Measurements from ENCODE around the gene ADAM11.
"Not testable (repeated sequence)": the region's sequence is repeated elsewhere in the genome, so short reads cannot be mapped to it uniquely, and the experiment has no call there.

Gene ADAM11

DNA sequence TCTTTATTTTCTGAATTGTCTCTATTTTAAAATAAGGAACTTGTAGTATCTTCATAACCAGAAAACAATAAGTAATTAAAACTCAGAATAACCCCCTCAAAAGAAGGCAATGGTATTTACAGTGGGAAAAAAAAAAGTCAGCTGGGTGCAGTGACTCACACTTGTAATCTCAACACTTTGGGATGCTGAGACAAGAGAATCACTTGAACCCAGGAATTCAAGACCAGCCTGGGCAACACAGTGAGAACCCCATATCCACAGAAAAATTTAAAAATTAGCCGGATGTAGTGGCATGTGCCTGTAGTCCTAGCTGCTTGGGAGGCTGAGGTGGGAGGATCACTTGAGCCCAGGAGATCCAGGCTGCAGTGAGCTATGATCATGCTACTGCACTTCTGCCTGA is 33.5 kb downstream of the ADAM11 start:
- H3K4me3 ChIP-seq (ENCODE audit: low read depth, low read length) = no peak overlapping the region
- no peak for DNase-seq (ENCODE audit: low read depth)

DNA sequence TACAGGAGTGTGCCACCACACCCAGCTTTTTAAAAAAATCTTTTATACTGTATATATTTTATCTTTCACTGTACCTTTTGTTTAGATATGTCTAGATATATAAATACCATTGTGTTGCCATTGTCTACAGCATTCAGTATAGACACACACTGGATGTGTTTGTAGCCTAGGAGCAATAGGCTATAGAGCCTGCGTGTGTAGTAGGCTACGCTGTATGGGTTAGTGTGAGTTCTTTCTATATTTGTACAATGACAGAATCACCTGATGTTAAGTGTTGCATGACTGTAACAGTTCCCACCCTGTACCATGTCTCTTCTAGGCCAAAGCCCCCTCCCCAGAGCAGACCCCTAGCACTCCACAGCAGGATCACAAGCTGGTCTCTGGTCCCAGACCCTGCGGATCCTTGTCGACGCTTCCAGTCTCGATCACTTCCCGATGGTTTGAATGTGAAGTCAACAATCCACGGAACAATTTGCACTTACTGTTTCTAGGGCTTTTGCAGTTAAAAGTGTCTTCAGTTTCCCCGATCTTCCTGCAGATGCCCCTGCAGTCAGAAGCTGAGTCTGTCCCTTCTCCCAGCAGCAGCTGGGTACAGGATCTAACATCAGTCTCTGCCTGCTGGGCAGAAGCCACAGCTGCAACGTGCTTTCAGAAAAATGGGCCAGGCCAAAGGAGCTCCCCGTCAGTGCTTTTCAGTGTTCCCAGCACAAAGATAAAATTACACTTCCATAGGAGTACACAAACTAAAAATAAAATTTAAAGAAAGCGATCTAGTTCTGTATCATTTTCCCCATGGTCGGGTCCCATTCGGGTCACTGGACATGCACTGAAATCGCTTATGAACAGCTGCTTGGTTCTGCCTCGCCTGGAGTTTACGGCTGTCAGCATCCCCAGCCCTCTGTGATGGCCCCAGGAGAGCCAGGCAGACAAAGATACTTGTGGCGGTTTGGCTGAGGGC is 35.4 kb downstream of the ADAM11 start:
- no peak overlapping the region for H3K4me3 ChIP-seq (ENCODE audit: low read depth, low read length)
- no peak for DNase-seq (ENCODE audit: low read depth)

DNA sequence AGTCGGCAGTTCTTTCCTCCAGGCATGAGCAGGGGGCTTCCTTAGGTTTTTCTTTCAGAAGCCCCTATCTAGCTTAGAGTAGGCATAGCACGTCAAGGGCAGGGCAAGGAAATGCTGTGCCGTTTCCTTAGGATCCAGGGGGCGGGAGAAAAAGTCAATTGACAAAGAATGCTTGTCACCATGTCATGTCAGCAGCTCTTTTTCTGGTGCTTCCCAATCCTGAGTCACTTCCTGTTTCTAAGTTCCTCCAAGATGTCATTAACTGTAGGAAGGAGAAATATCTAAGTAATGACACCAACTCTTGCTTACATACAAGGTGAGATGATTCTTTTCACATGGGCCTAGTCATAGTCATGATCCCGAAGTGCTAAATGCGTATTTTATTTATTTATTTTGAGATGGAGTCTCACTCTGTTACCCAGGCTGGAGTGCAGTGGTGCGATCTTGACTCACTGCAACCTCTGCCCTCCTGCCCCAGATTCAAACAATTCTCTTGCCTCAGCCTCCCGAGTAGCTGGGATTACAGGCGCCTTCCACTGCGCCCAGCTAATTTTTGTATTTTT is 36.1 kb downstream of the ADAM11 start:
- DNase-seq (ENCODE audit: low read depth) = peak; percentile 49
- no peak overlapping the region for H3K4me3 ChIP-seq (ENCODE audit: low read depth, low read length)

DNA sequence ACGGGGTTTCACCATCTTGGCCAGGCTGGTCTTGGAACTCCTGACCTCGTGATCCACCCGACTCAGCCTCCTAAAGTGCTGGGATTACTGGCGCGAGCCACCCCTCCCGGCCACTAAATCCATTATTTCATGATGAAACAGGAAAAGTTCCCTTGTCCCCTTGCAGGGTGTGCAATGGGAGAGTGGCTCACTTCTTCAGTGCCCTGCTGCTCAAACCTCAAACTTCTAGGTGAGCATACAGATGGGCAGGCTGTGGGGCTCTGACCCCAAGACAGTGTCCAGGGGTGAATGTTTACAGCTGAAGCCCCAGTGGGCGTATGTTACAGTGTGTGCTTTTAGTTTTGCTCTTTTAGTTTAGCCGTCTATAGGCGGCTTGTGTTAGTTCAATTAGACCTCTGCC is 36.6 kb downstream of the ADAM11 start:
- no peak for DNase-seq (ENCODE audit: low read depth)
- H3K4me3 ChIP-seq (ENCODE audit: low read depth, low read length) = no peak overlapping the region

DNA sequence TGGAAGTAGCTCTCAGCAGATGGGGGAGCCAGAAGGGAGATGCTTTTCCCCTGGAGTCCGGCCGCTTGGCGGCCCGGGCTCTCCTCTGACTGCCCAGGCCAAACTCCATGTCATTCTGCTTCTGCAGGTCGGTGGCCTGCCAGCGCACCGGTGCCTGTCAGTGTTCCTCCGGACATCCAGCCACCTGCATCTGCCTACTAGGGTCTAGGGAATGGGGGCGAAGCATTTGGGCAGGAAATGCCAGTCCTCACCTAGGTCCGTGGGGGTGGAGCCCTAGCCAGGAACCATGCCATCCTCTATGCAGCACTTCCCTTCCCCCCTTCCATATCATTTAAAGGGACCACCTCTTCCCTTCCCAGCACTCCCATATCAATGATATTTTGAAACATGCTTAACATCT is 37.1 kb downstream of the ADAM11 start:
- H3K4me3 ChIP-seq (ENCODE audit: low read depth, low read length) = no peak overlapping the region
- no peak for DNase-seq (ENCODE audit: low read depth)

DNA sequence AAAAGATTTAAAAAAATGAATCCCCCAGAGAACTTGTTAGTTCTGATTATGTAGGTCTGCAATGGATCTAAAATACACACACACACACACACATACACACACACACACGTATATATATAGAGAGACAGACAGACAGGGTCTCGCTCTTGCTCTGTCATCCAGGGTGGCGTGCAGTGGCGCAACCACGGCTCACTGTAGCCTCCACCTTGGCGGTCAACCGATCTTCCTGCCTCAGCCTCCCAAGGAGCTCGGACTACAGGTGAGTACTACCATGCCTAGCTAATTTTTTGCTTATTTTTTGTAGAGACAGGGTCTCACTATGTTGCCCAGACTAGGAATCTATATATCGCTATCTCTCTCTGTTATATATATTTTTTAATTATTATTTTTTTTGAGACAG is 37.9 kb downstream of the ADAM11 start:
- no peak for DNase-seq (ENCODE audit: low read depth)
- H3K4me3 ChIP-seq (ENCODE audit: low read depth, low read length) = no peak overlapping the region

DNA sequence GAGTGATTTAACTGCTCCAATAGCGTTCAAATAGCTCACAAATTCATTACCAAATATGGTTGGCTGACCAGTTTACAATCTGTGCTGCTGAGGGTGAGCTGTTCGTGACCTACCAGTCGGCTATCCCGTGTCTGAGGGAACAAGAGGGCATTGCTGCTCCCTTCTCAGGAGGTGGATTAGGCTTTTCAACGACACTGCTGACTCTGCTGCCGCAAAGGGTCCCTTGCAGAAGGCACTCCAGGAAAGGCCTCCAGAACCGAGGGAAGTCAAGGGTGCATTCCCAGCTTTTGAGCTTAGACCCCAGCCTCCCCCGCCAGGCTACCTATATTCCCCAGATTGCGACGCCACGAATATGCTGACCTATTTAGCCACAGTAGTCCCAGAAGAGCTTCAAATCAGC is 39.0 kb downstream of the ADAM11 start:
- H3K4me3 ChIP-seq (ENCODE audit: low read depth, low read length) = no peak overlapping the region
- no peak for DNase-seq (ENCODE audit: low read depth)

DNA sequence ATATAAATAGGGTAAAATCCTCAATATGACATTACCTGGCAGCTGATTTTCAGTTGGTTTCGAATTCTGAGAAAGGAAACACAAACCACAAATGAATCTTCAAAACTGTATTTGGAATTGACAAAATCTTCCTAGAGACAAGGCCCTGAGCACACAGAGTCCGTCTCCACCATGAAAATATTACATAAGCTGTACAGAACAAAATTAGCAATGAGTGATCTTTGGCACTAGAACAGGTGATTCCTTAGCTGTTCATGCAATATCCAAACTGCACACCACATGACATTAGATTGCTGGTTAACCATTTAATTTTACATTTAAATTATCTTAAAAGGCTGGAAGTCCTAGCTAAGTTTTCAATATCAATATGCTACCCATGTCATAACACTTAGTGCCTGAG is 39.6 kb downstream of the ADAM11 start:
- H3K4me3 ChIP-seq (ENCODE audit: low read depth, low read length) = no peak overlapping the region
- no peak for DNase-seq (ENCODE audit: low read depth)

DNA sequence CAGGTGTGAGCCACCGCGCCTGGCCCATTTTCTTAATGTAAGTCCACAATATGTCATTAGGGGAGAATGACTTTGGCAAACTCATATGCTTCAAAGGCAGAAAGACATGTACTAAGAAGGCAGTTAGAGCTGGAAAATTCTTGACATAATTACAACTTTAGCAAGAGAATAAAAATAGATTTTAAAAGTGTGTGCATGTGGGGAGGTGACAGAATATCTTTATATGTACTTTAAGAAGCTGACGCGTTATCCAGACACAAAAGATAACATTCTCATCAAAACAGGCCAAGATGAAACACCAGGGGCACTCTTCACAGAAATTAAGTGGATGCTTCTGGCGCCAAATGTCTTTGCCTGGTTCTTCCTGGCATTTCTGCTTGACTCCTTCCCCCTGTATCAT is 43.1 kb downstream of the ADAM11 start:
- no peak for DNase-seq (ENCODE audit: low read depth)
- H3K4me3 ChIP-seq (ENCODE audit: low read depth, low read length) = no peak overlapping the region

DNA sequence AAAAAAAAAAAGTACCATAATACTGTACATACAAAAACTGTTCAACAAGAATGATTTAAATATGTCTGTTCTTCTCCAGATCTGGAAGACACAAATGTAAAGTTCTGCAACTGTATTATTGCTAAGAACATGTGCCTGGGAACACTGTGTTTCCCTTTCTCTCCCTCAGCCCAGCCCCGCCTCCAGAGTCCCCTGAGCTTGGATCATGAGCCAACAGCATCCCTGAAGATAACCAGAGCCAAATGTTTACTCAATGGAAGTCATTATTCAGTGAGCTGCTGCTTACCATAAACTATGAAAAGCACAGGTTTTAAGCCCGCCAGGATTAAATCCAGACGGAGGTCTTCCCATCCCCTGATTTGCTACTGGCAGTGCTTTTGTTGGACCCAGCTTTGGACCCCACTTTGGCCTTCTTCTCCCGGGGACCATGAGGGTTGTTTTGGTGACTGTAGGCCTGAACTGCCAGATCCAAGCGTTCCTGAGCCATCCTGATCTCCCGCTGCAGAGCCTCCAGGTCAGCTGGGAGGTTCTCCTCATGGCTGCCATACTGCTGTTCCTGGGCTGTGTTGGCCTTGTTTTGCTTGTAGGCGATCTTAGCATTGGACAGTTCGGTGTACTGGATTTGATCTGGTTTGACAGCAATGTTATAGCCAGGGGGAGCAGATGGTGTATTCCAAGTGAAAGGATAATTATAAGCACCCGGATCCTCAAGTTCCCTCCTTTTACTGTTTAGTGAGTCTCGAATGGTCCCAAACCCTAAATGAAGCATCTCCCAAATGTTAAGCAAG is 45.7 kb downstream of the ADAM11 start:
- no peak overlapping the region for H3K4me3 ChIP-seq (ENCODE audit: low read depth, low read length)
- DNase-seq (ENCODE audit: low read depth) = peak; percentile 39

DNA sequence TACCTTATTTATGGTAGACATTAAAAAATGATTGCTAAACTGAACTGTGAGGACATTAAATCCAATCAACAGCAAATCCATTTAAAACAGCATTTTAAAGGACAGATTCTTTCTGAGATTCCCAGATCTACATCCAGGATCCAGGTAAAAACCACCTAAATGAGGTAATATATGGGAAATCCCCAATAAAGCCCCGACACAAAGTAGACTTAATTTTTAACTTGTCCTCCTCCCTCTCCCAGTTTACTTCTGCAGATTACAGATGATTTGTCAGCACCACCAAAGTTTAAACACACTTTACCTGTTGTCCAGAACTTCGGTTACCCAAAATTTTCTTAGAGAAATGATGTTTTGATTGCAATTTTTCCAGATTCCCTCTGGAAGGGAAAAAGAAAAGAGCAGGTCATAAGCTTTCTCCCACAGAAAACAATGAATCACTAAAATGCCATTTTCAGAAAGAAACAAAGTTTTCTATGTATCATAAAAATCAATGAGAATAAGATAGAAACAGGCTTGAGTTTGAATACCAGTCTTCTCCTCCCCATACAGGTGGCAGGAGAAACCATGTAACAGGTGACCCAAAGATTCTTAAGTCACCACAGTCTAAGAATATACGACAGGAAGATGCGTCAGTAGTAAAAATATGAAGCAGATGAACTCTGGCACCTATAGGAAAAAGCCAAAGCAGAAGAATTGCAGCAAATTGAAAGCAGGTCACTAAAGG is 48.5 kb downstream of the ADAM11 start:
- H3K4me3 ChIP-seq (ENCODE audit: low read depth, low read length) = no peak overlapping the region
- DNase-seq (ENCODE audit: low read depth) = no peak

DNA sequence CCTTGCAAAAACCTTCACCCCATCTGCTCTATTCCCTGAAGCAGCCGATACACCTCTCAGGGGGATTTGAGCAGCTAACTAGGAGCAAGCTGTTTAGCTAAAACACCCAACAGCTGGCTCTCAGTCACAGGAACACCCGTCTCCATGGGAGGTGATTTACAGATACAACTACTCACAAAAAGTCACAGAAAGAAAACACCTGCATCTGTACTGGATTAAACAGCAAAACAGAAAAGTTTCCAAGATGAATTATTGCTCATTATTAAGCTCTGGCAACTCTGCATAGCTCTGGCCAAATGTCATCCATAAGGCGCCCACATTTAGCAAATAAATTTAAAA is 49.0 kb downstream of the ADAM11 start:
- no peak overlapping the region for H3K4me3 ChIP-seq (ENCODE audit: low read depth, low read length)
- DNase-seq (ENCODE audit: low read depth) = no peak

DNA sequence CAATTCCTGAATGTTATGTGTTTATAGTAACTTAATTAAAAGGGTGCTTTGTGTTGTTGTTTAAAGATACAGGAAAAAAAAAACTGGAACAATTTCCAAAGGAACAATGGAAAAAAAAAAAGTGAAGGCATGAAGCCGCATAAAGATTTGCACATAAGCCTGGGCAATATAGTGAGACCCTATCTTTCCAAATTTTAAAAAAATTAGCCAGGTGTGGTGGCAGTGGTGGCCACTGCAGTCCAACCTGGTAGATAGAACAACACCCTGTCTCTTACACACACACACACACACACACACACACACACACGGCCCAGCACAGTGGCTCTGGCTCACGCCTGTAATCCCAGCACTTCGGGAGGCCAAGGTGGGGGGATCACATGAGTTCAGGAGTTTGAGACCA is 49.4 kb downstream of the ADAM11 start:
- no peak for DNase-seq (ENCODE audit: low read depth)
- no peak overlapping the region for H3K4me3 ChIP-seq (ENCODE audit: low read depth, low read length)

DNA sequence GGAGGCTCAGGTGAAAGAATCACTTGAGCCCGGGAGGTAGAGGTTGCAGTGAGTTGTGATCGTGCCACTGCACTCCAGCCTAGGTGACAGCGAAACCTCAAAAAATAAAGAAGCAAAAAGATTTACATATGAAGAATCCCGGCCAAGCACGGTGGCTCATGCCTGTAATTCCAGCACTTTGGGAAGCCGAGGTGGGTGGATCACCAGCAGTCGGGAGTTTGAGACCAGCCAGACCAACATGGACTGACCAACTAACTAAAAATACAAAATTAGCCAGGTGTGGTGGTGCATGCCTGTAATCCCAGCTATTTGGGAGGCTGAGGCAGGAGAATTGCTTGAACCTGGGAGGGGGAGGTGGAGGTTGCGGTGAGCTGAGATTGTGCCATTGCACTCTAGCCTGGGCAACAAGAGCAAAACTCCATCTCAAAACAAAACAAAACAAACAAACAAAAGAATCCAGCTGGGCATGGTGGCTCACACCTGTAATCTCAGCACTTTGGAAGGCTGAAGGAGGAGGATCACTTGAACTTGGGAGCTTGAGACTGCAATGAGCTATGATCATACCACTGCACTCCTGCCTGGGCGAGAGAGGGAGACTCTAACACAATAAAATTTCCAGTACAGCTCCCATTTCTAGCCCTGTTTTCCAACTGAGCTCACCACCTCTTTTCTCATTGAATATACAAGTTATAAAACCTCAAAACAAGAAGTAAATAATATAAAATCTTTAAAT is 50.0 kb downstream of the ADAM11 start:
- DNase-seq (ENCODE audit: low read depth); H3K4me3 ChIP-seq (ENCODE audit: low read depth, low read length): not testable (repeated sequence)

DNA sequence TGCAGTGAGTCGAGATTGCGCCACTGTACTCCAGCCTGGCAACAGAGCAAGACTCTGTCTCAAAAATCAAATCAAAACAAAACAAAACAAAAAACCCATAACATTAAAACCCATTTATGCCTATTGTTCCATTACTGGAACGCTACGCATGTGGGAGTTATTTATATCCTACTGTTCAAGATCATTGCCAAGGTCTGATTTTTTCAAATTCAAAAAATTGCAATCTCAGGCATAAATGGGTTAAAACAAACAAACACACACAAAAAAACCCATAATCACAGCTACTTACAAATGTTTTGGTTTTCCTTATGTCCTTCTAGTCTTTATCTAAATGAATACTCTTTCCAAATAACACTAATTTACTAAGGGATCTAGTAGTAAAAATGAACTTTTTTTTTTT is 53.5 kb downstream of the ADAM11 start:
- H3K4me3 ChIP-seq (ENCODE audit: low read depth, low read length) = no peak overlapping the region
- DNase-seq (ENCODE audit: low read depth) = no peak

DNA sequence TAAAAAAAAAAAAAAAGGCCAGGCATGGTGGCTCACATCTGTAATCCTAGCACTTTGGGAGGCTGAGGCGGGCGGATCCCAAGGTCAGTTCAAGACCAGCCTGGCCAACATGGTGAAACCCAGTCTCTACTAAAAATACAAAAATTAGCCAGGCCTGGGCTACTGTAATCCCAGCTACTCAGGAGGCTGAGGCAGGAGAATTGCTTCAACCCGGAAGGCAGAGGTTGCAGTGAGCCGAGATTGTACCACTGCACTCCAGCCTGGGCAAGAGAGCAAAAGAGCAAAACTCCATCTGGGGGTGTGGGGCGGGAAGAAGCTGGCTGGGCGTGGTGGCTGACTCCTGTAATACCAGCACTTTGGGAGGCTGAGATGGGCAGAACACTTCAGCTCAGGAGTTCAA is 59.7 kb downstream of the ADAM11 start:
- not testable (repeated sequence) for H3K4me3 ChIP-seq (ENCODE audit: low read depth, low read length); DNase-seq (ENCODE audit: low read depth)

DNA sequence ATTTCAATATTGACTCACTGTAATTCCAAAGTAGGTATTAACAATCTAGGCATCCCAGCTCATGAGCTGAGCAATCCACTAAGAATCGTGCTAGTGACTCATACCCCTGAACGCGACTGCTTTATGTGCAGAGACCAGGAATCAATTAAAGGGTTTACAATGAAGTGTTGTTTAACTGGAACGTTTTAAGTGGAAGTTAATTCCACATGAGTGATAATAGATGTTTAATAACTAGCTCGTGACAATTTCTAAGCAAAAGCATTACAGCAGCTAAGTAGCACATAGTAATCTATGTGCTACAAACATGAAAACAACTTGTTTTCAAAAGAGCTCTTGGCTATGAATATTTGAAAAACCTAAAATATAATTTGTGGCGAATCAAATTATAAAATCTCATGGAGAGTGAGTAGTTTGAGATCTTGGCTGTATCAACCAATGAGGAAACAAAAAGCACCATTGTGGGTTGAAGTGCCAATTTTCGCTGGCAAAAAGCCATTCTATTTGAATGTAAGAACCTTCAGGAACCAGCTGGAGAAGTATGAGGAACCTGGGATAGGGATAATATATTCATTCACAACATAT is 61.9 kb downstream of the ADAM11 start:
- peak; percentile 51 for DNase-seq (ENCODE audit: low read depth)
- peak overlapping the region; percentile 10 for H3K4me3 ChIP-seq (ENCODE audit: low read depth, low read length)

DNA sequence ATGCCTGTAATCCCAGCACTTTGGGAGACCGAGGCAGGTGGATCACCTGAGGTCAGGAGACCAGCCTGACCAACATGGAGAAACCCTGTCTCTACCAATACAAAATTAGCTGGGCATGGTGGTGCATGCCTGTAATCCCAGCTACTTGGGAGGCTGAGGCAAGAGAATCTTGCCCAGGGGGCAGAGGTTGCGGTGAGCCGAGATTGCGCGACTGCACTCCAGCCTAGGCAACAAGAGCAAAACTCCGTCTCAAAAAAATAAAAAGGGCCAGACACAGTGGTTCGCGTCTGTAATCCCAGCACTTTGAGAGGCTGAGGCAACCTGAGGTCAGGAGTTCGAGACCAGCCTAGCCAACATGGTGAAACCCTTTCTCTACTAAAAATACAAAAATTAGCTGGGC is 66.4 kb downstream of the ADAM11 start:
- not testable (repeated sequence) for DNase-seq (ENCODE audit: low read depth); H3K4me3 ChIP-seq (ENCODE audit: low read depth, low read length)
